ENCODE results near the gene GTF2F2. TPM values are rescaled to one million over a fixed set of nuclear protein-coding genes. Genes with fewer than 3 reads are reported as not detected.

The GTF2F2 gene
- total and polyA plus RNA-seq, 2 donors (not counting 3 experiments of a cell fraction or from before 2014, with no cell fraction given): 7.5 to 23.6 TPM

- no peak for DNase-seq (ENCODE audit: low read depth, low spot score)
- Histone ChIP-seq H3K27me3 (ENCODE audit: control insufficient read depth in 2 of 2, insufficient read depth in 2 of 2, low read length in 2 of 2) (no peaks in the 10 kb centered on the region), H3K9me1 (replicated peaks; ENCODE audit: control insufficient read depth, extremely low read depth, insufficient read depth, low read length) (no peaks in the 10 kb centered on the region), H3K36me3 (ENCODE audit: control insufficient read depth in 2 of 2, extremely low read depth in 1 of 2, insufficient read depth in 2 of 2, low read length in 2 of 2) (no peaks in the 10 kb centered on the region), H3K9ac (replicated peaks; ENCODE audit: extremely low read depth, insufficient read depth, low read length) (no peak overlapping the region), H2AFZ (ENCODE audit: low read depth, low read length) (no peak overlapping the region), H3K27ac (ENCODE audit: insufficient read depth, low read depth, low read length) (no peak overlapping the region), H3K4me2 (ENCODE audit: insufficient read depth, low read length) (no peak overlapping the region), H3K4me1 (ENCODE audit: control insufficient read depth, extremely low read depth, insufficient read depth, low read length) (peaks cover 5% of the 10 kb centered on the region), H3K79me2 (ENCODE audit: control insufficient read depth, insufficient read depth, low read length) (no peaks in the 10 kb centered on the region), H3K4me3 (replicated peaks in 1 of 3; ENCODE audit: insufficient read depth in 1 of 3, low read depth in 1 of 3, low read length in 3 of 3) (no peak overlapping the region), H3K9me3 (replicated peaks; ENCODE audit: control insufficient read depth, insufficient read depth, low read length) (no peaks in the 10 kb centered on the region), H4K20me1 (replicated peaks; ENCODE audit: control insufficient read depth, extremely low read depth, insufficient read depth, low read length) (no peaks in the 10 kb centered on the region)
- FAIRE-seq: no peak
- ChIA-PET POLR2A (no interaction called here), CTCF (interaction anchor here (0.6 to 1.9 kb wide), 4 partner anchors 9 to 145 kb away, joined by 3 to 7 read pairs (median 3); partner anchors contain the start of gene KCTD4)
- no peak for TF ChIP-seq GATA2 (IDR thresholded peaks at IDR 0.05; ENCODE audit: insufficient read depth, insufficient read length, low read depth, low read length)
- no peak for TF ChIP-seq JUN (IDR thresholded peaks at IDR 0.05; ENCODE audit: borderline replicate concordance, insufficient read depth, insufficient read length, low read depth)
- TF ChIP-seq EZH2 (IDR thresholded peaks at IDR 0.05; ENCODE audit: borderline replicate concordance, low read depth, low read length, severe bottlenecking): no peak
- TF ChIP-seq POLR2AphosphoS5 (IDR thresholded peaks at IDR 0.05; ENCODE audit: insufficient read depth, low read depth, low read length): no peak
- TF ChIP-seq CTCF (IDR thresholded peaks at IDR 0.05; ENCODE audit: extremely low read depth in 1 of 2, insufficient read depth in 1 of 2, low read depth in 1 of 2, low read length in 2 of 2): no peak
- intact Hi-C loops (cut with micrococcal nuclease) (no loop called here), dilution Hi-C loops (cut with MboI; ENCODE audit: extremely low pct_ligation_motif_present, low sequenced_read_pairs) (no loop called here)
- no TSS peak for BruUV-seq (replicated peaks)
Observed at GRCh38 chr13:45191874-45192273, 71.6 kb downstream of the GTF2F2 start.
